ENCODE data around the gene NCAPD2.

NCAPD2 gene

DNA sequence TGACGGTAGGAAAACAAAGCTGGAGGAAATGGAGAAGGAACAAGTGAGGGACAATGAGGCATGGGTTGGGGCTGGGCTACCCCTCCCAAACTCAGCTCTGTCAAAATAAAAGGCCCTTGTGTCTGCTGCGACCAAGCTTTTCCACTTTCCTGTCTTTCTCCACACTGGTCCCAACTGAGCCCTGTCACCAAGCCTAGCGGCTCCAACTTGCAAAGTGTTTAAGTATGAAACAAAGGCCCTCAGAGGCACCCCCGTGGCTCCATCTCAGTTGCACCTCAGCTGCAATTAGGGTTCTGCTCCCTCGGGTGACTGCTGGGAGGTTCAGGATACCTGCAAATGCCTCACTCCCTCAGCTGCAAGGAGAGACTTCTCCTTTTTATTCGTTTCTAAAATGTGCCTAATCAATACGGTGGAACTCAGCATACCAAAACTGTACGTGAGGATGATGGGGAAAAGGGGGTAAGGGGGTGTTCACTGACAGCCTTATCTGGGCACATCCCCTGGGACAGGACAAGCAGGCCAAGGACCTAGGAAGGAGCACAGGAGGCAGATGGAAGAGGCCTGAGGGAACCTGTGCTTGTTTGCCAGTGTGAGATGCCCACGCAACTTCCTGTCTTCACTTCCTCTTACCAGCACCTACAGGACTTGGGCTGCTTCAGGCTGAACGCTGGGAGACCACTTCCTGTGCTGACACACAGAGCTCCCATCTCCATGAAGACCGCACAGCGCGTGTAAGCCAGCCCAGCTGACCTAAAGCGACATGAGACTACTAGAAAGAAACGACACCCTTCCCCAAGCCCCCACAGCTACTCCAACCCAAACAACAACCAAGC lies 32.3 kb upstream of the NCAPD2 start:
- H3K27ac ChIP-seq (replicated peaks) = peak overlapping the region; percentile 87
- DNase-seq (ENCODE audit: low read depth in 1 of 2, low spot score in 1 of 2) = peak; percentile 95 to 99
- H3K4me3 ChIP-seq (replicated peaks; ENCODE audit: insufficient read depth, low read length) = no peak overlapping the region
- no peaks in the 10 kb centered on the region for H3K27me3 ChIP-seq (ENCODE audit: insufficient read depth, poor library complexity, severe bottlenecking)
- peak; percentile 98 for TF ChIP-seq SPI1 (IDR thresholded peaks at IDR 0.05; ENCODE audit: borderline replicate concordance, low read depth)
- TF ChIP-seq, protein P1, sequence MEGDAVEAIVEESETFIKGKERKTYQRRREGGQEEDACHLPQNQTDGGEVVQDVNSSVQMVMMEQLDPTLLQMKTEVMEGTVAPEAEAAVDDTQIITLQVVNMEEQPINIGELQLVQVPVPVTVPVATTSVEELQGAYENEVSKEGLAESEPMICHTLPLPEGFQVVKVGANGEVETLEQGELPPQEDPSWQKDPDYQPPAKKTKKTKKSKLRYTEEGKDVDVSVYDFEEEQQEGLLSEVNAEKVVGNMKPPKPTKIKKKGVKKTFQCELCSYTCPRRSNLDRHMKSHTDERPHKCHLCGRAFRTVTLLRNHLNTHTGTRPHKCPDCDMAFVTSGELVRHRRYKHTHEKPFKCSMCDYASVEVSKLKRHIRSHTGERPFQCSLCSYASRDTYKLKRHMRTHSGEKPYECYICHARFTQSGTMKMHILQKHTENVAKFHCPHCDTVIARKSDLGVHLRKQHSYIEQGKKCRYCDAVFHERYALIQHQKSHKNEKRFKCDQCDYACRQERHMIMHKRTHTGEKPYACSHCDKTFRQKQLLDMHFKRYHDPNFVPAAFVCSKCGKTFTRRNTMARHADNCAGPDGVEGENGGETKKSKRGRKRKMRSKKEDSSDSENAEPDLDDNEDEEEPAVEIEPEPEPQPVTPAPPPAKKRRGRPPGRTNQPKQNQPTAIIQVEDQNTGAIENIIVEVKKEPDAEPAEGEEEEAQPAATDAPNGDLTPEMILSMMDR (IDR thresholded peaks at IDR 0.05; ENCODE audit: insufficient read depth, low read length) = no peak
- TF ChIP-seq POLR2AphosphoS5 (IDR thresholded peaks at IDR 0.05; ENCODE audit: low read depth) = peak; percentile 95
- TF ChIP-seq GABPA (IDR thresholded peaks at IDR 0.05; ENCODE audit: low read depth) = peak; percentile 81

DNA sequence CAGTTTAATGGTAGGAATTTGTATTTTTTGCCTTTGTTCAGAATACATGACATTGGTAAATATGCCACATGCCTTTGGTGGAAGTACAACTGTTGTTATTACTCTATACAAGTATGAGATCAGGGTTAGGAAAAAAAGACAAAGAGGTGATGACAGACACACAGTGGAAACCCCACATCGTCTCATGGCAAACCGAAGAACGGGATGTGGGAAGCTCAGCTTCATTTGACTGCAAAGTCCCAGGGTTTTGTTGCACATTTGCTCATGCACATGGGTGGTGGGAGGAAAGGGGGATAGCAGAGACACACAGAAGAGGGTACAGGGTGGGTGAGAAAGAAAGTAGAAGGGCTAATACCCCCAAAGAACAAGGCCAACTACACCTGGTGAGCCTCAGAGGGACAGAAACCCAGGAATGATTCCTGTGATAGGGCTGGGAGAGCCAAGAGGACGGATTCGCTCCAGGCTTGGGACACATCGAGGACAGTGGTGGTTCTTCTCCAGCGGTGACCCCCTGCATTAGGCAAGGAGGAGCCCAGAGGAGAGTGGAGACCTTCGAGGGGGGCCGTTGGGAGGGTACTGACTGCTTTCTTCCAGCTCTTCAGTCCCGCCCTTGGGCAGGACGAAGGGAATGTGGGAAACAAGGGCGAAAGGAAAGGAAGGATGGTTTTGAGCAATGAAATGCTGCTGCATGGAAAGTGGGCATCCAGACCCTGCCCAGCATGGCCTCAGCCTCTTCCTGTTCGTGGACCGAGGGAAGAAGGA lies 31.5 kb upstream of the NCAPD2 start:
- Histone ChIP-seq H3K27me3 (ENCODE audit: insufficient read depth, poor library complexity, severe bottlenecking) (no peaks in the 10 kb centered on the region), H3K27ac (replicated peaks) (peak overlapping the region; percentile 87), H3K4me3 (replicated peaks; ENCODE audit: insufficient read depth, low read length) (no peak overlapping the region)
- no peak for DNase-seq (ENCODE audit: low read depth in 1 of 2, low spot score in 1 of 2)
- TF ChIP-seq, protein P1 (IDR thresholded peaks at IDR 0.05; ENCODE audit: insufficient read depth, low read length) = no peak
- TF ChIP-seq SPI1 (IDR thresholded peaks at IDR 0.05; ENCODE audit: borderline replicate concordance, low read depth) = no peak
- TF ChIP-seq POLR2AphosphoS5 (IDR thresholded peaks at IDR 0.05; ENCODE audit: low read depth) = no peak; the same call in 1 of the 2 replicates
- TF ChIP-seq GABPA (IDR thresholded peaks at IDR 0.05; ENCODE audit: low read depth) = no peak
- TF ChIP-seq, protein P2, sequence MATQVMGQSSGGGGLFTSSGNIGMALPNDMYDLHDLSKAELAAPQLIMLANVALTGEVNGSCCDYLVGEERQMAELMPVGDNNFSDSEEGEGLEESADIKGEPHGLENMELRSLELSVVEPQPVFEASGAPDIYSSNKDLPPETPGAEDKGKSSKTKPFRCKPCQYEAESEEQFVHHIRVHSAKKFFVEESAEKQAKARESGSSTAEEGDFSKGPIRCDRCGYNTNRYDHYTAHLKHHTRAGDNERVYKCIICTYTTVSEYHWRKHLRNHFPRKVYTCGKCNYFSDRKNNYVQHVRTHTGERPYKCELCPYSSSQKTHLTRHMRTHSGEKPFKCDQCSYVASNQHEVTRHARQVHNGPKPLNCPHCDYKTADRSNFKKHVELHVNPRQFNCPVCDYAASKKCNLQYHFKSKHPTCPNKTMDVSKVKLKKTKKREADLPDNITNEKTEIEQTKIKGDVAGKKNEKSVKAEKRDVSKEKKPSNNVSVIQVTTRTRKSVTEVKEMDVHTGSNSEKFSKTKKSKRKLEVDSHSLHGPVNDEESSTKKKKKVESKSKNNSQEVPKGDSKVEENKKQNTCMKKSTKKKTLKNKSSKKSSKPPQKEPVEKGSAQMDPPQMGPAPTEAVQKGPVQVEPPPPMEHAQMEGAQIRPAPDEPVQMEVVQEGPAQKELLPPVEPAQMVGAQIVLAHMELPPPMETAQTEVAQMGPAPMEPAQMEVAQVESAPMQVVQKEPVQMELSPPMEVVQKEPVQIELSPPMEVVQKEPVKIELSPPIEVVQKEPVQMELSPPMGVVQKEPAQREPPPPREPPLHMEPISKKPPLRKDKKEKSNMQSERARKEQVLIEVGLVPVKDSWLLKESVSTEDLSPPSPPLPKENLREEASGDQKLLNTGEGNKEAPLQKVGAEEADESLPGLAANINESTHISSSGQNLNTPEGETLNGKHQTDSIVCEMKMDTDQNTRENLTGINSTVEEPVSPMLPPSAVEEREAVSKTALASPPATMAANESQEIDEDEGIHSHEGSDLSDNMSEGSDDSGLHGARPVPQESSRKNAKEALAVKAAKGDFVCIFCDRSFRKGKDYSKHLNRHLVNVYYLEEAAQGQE (IDR thresholded peaks at IDR 0.05; ENCODE audit: insufficient replicate concordance, low read depth) = no peak

DNA sequence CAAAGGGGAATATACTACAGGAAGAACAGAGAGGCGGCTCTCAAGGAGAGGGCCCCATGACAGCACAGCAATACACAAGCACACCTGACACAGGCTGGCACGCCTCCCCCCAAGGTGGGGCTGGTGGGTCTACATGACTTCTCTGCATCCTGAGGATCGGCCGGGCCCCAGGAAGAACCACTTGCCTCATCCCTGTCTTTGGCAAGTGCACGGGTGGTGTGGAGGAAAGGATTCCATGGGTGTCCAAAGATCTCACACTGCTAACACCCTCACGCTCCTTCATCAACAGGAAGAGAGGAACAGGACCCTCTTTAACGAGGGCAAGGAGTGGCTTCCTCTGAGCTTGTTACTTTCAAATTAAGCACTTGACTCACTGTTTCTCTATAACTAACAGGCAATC lies 30.7 kb upstream of the NCAPD2 start:
- no peak overlapping the region for H3K4me3 ChIP-seq (replicated peaks; ENCODE audit: insufficient read depth, low read length)
- DNase-seq (ENCODE audit: low read depth in 1 of 2, low spot score in 1 of 2) = no peak
- TF ChIP-seq GABPA (IDR thresholded peaks at IDR 0.05; ENCODE audit: low read depth) (no peak), SPI1 (IDR thresholded peaks at IDR 0.05; ENCODE audit: borderline replicate concordance, low read depth) (no peak), POLR2AphosphoS5 (IDR thresholded peaks at IDR 0.05; ENCODE audit: low read depth) (no peak)
- TF ChIP-seq, protein P1 (IDR thresholded peaks at IDR 0.05; ENCODE audit: insufficient read depth, low read length) = no peak
- TF ChIP-seq, protein P2 (IDR thresholded peaks at IDR 0.05; ENCODE audit: insufficient replicate concordance, low read depth) = no peak
- no peaks in the 10 kb centered on the region for H3K27me3 ChIP-seq (ENCODE audit: insufficient read depth, poor library complexity, severe bottlenecking)
- H3K27ac ChIP-seq (replicated peaks) = peak overlapping the region; percentile 87

Data from HL-60 (cell line).